GM12872 (cell line): ENCODE data around the gene DDX24.

Experiments
- TF ChIP-seq, protein P1 (sequence below): IDR thresholded peaks from 3 replicates; pipeline ENCODE4 v1.5.1; 2011; ENCODE audit warnings: low read depth, mild to moderate bottlenecking, low read length, moderate library complexity; ENCODE audit not compliant: insufficient read depth

DDX24 gene

DNA sequence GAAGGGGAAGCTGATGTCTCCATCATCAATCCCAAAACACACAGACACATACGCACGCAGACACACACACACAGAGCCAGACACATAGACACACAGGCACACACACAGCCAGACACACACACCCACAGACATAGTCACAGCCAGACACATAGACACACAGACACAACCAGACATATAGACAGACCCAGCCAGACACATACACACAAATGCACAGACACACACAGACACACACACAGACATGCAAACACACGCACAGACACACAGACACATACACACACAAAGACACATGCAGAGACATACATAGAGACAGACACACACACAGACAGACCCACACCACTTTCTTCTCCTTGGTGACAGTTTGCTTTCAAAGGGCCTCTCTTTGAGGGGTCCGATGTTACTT lies 77.6 kb downstream of the DDX24 start:
- TF ChIP-seq, protein P1, sequence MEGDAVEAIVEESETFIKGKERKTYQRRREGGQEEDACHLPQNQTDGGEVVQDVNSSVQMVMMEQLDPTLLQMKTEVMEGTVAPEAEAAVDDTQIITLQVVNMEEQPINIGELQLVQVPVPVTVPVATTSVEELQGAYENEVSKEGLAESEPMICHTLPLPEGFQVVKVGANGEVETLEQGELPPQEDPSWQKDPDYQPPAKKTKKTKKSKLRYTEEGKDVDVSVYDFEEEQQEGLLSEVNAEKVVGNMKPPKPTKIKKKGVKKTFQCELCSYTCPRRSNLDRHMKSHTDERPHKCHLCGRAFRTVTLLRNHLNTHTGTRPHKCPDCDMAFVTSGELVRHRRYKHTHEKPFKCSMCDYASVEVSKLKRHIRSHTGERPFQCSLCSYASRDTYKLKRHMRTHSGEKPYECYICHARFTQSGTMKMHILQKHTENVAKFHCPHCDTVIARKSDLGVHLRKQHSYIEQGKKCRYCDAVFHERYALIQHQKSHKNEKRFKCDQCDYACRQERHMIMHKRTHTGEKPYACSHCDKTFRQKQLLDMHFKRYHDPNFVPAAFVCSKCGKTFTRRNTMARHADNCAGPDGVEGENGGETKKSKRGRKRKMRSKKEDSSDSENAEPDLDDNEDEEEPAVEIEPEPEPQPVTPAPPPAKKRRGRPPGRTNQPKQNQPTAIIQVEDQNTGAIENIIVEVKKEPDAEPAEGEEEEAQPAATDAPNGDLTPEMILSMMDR = no peak

DNA sequence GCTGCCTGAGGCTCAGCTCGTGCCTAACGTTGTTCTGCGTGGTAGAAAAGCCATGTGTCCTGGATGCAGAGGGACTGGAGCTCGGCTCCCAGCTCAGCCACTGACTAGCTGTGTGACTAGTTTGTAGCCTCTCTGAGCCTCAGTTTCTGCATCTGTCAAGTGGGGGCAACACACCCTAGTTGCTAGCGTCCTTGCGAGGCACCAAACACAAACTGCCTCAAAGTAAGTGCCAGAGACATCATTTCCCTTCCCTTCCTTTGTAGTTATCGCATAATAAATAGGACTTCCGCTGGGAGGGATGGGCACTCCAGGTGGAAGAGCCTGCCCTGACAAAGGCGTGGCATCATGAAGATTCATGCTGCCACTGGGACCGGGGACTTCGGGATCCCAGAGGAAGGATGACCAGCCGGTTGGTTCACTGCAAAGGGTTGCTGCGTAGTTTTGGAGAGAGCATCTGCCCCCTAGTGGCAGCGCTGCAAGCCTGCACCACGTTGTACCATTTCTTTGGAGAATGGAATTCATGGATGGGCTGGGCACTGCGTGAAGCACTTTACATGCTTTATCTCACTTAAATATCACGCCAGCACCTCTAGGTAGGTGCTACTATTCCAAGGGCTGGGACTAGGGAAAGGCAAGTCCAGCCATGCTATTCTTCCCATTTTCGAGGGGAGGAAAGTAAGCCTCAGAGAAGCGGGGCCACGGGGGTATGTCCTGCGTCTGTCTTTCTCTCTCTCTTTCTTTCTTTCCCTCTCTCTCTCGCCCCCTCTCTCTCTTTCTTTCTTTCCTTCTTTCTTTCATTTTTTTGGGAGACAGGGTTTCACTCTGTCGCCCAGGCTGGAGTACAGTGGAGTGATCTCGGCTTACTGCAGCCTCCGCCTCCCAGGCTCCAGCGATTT lies 79.3 kb downstream of the DDX24 start:
- TF ChIP-seq, protein P1 = peak; percentile 99

DNA sequence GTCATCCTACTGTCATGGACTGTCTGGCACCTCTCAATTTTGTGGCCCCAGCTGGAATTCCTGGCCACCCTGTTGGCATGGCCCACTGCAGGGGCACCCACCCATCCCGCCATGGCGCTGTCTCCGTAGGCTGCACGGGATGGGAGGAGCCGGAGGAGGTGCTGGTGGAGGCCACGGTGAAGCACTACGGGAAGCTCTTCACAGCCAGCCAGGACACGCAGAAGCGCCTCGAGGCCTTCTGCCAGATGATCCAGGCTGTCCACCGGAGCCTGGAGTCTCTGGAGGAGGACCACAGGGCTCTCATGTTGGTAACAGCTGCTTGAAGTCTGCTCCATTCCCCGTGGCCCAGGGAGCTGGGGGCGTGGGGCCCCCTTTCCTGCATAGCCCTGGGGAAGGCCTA lies 80.0 kb downstream of the DDX24 start:
- TF ChIP-seq, protein P1 = no peak

DNA sequence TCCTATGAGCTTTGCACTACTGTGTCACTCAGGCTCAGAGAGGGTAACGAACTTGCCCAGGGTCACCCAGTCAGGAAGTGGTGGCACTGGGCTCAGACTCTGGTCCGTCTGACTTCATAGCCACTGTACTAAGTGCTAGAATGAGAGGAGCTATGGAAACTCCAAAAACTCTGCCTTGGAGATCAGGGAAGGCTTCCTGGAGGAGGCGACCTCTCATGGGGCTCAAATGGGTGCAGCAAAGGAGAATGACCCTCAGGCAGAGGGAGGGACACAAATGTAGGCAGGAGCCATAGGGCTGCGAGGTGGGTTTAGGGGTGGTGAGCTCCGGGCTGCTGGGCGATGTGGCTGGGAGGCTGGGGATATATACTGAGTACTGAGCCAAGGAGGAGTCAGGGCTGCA lies 80.7 kb downstream of the DDX24 start:
- TF ChIP-seq, protein P1 = 0 out of 3 replicates have a peak, but pooled peaks have one; percentile 5

DNA sequence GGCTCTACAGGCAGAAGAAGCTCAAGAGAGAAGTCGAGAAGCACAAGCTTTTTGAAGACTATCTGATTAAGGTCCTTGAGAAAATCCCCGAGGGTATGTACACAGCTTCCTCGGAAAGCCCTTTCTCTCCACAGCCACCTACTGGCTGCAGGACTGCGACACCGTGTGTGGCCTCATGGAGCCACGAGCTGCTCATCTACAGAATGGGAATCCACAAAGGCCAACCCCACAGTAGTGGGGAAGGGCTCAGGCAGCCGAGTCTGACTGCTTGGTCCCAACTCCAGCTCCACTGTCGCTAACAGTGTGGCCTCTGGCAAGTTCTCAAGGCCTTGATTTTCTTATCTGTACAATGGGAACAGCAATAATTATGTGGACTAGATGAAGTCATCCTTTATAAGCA lies 81.4 kb downstream of the DDX24 start:
- TF ChIP-seq, protein P1 = no peak

DNA sequence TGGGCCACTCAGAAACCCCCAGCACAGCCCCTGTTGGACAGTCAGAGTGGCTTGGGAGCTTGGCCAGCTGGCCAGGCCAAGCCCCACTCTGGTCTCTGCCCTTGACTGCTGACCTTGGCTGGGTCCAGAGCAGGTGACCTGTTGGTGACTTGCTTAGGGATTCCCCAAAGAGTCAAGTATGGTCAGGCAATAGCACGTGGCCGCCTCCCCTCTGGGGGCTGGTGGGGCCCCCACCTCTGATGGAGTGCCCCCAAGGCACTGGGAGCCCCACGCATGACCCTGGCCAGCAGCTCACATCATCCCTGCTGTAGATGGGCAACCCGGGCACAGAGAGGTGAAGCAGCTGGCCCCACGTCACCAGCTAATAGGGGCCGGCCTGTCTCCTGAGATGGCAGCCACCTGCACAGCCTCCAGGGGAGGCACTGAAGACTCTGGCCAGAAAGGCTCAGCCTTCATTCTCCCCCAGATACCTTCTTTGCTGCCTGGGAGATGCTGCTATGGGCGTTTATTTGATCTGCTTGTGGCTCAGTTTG lies 82.1 kb downstream of the DDX24 start:
- TF ChIP-seq, protein P1 = no peak
